GM19397 (cell line): ENCODE results near the gene SMG6.
"Not testable (repeated sequence)": the region's sequence is repeated elsewhere in the genome, so short reads cannot be mapped to it uniquely, and the experiment has no call there.

Experiments
- ATAC-seq: cut with Tn5 transposase; IDR thresholded peaks from one replicate; pipeline ENCODE4 v1.9.1; 2021; ENCODE audit warnings: mild to moderate bottlenecking, moderate library complexity; ENCODE audit not compliant: unreplicated experiment

Gene SMG6

DNA sequence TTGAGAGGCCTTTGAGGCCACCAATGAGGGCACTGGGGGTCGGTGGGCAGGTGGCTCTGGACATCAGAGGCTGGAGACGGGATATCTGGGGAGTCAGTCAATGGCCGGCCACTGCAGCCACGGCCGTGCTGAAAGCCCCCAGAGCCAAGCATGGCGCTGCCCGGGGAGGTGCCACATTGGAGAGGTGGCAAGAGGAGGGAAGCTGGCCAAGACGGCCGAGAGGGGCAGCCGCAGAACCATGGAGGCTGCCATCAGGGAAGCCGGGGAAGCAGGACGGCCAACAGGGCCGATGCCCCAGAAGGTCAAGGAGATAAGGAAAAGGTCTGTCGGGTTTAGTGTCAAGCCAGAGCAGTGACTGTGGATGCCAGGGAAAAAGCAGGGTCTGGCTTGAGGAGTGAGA is 288.3 kb downstream of the SMG6 start:
- ATAC-seq: no peak

DNA sequence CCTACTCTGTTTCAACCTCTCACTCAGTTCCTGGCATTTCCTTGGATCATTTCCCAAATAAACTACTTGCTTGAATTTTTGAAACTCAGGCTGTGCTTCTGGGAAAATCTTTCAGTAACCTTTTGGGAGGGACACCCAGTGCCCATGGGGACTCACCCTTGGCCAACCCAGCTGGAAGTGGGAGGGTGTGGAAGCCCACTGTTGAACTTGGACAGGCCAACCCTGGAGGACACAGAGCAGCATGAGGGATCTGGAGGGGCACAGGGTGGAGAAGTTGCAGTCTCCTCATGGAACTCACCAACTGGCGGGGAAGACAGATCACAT is 289.6 kb downstream of the SMG6 start:
- no peak for ATAC-seq

DNA sequence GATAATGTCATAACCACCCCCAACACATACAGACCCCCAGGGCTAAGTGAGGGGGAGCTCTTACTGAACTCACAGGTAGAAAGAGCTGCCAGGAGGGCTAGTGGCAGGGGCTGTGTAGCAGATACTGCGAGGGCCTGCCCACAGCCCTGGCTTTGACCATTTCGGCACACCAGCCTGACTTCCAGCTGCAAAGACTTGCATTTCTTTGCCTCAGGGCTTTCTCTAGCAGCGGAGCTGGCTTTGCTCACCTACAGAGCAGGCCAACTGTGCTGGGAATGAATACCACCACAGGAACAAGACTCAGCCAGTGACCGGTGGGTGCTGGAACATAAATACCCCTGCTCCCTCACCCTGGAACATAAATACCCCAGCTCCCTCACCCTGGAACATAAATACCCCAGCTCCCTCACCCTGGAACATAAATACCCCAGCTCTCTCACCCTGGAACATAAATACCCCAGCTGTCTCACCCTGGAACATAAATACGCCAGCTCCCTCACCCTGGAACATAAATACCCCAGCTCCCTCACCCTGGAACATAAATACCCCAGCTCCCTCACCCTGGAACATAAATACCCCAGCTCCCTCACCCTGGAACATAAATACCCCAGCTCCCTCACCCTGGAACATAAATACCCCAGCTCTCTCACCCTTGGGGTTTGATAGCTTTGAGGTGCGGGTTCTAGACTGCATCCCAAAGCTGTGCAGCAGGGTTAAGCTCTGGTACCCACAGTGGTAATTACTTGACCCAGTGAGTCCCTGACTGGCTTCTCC is 290.2 kb downstream of the SMG6 start:
- ATAC-seq: not testable (repeated sequence)

GRCh38 chr17:2012499-2012898 is 291.1 kb downstream of the SMG6 start:
- ATAC-seq: no peak

- ATAC-seq: no peak
Measured at GRCh38 chr17:2011411-2012371, 291.9 kb downstream of the SMG6 start.
